SHP77 treated with DMSO at 0.1 percent for 48 hours (cell line): ENCODE measurements around the gene GNMT.

Source experiments
- DNase-seq: peaks from one replicate; lab custom pipeline; 2025; lab: John Stamatoyannopoulos, UW

Gene GNMT

GRCh38 chr6:43013097-43013842, 52.7 kb downstream of the GNMT start:
- DNase-seq = no peak
